GM12878 (cell line): ENCODE results near the gene LNX2. TPM values are rescaled to one million over a fixed set of nuclear protein-coding genes. Genes with fewer than 3 reads are reported as not detected.

ENCODE experiments used
- ATAC-seq: fragments of 200-7000 bp; cut with Tn5 transposase; 3 replicates; pipeline ENCODE4 v1.9.1; 2020; ENCODE audit warnings: mild to moderate bottlenecking, moderate library complexity
- BruUV-seq: library from RNA; stranded (reverse); fragments of 400-500 nt; replicated peaks from 2 replicates; lab custom pipeline; 2021; lab: Mats Ljungman, UMichigan
- CTCF ChIA-PET: fragments of 300-600 bp; sonication (Branson Sonifier 250); formaldehyde crosslinking; extraction: SDS; loops from one replicate; lab custom pipeline; 2021; ENCODE audit warnings: inconsistent platforms; lab: Yijun Ruan, JAX
- POLR2A ChIA-PET: fragments of 350-600 bp; formaldehyde crosslinking; extraction: SDS; loops from one replicate; lab custom pipeline; 2021; ENCODE audit warnings: inconsistent platforms; lab: Charles Lee
- RAD21 ChIA-PET: fragments of 300-600 bp; sonication (Branson Sonifier 250); formaldehyde crosslinking; loops from one replicate; lab custom pipeline; 2023; ENCODE audit warnings: antibody characterized with exemption; ENCODE audit not compliant: unreplicated experiment; lab: Charles Lee
- SMC1A ChIA-PET: fragments of 300-600 bp; sonication (Branson Sonifier 250); formaldehyde crosslinking; loops from one replicate; lab custom pipeline; 2023; ENCODE audit not compliant: unreplicated experiment, uncharacterized antibody; lab: Charles Lee
- DNase-seq: peaks from one replicate; pipeline ENCODE4 v3.0.0-alpha.2; 2011; ENCODE audit warnings: low read depth, low spot score
- FAIRE-seq: peaks from 3 replicates; lab custom pipeline; 2011; peaks lifted over from hg19 to GRCh38; lab: Jason Lieb, UNC
- H2AFZ ChIP-seq: 2 replicates; pipeline ENCODE4 v1.6.0; 2011; ENCODE audit warnings: low read depth, low read length, control low read depth; ENCODE audit not compliant: control insufficient read depth
- H3K27ac ChIP-seq: 2 replicates; pipeline ENCODE4 v1.5.1; 2011; ENCODE audit warnings: control low read depth; ENCODE audit not compliant: control insufficient read depth, insufficient read depth
- H3K27me3 ChIP-seq, 2 experiments: replicated peaks in 1 of 2; 2 replicates each; pipeline versions ENCODE4 v1.6.0 to v1.6.1; 2011; ENCODE audit warnings: low read length in 1 of 2; ENCODE audit not compliant: control insufficient read depth in 2 of 2, insufficient read depth in 2 of 2
- H3K36me3 ChIP-seq, 2 experiments: 2 replicates each; pipeline ENCODE4 v1.5.1; 2011; ENCODE audit warnings: low read length in 1 of 2; ENCODE audit not compliant: control insufficient read depth in 2 of 2, insufficient read depth in 2 of 2
- H3K4me1 ChIP-seq: 2 replicates; pipeline ENCODE4 v1.6.1; 2011; ENCODE audit warnings: mild to moderate bottlenecking, low read length, moderate library complexity, mixed read lengths; ENCODE audit not compliant: control insufficient read depth, insufficient read depth
- H3K4me2 ChIP-seq: 2 replicates; pipeline ENCODE4 v1.6.0; 2011; ENCODE audit warnings: control low read depth; ENCODE audit not compliant: control insufficient read depth, insufficient read depth
- H3K4me3 ChIP-seq: fragments of 200-600 bp; sonication (generic); 2 replicates; pipeline ENCODE4 v1.5.1; 2016
- H3K79me2 ChIP-seq: 2 replicates; pipeline ENCODE4 v1.6.0; 2011; ENCODE audit warnings: low read length; ENCODE audit not compliant: control insufficient read depth, insufficient read depth
- H3K9ac ChIP-seq: 2 replicates; pipeline ENCODE4 v1.8.0; 2011; ENCODE audit warnings: low read length, control low read depth, mixed read lengths; ENCODE audit not compliant: control insufficient read depth, insufficient read depth
- H3K9me3 ChIP-seq: replicated peaks from 3 replicates; pipeline ENCODE4 v1.5.1; 2011; ENCODE audit warnings: mild to moderate bottlenecking, low read length; ENCODE audit not compliant: control insufficient read depth, insufficient read depth
- H4K20me1 ChIP-seq: 2 replicates; pipeline ENCODE4 v1.6.0; 2011; ENCODE audit not compliant: control insufficient read depth, insufficient read depth
- MTA2 ChIP-seq: fragments of 450-650 bp; IDR thresholded peaks from 2 replicates; pipeline ENCODE4 v1.6.1; 2016; ENCODE audit warnings: low read depth, mild to moderate bottlenecking, moderate library complexity
- NR2C1 ChIP-seq: fragments of 450-650 bp; IDR thresholded peaks from 2 replicates; pipeline ENCODE4 v1.6.1; 2017; ENCODE audit warnings: antibody characterized with exemption, mild to moderate bottlenecking, moderate library complexity
- PBX3 ChIP-seq: IDR thresholded peaks from 2 replicates; pipeline ENCODE4 v1.6.1; 2011; ENCODE audit warnings: mild to moderate bottlenecking, low read depth, low read length, moderate library complexity; ENCODE audit not compliant: insufficient replicate concordance
- REST ChIP-seq: IDR thresholded peaks from 2 replicates; pipeline ENCODE4 v1.6.1; 2012; ENCODE audit warnings: mild to moderate bottlenecking, low read depth, low read length
- RFX5 ChIP-seq: IDR thresholded peaks from 2 replicates; pipeline ENCODE4 v1.6.1; 2011; ENCODE audit warnings: low read depth, low read length, improper control_type of control experiment
- SRF ChIP-seq, 2 experiments: IDR thresholded peaks; 2 replicates each; pipeline ENCODE4 v1.6.1; 2011; ENCODE audit warnings: low read depth in 2 of 2, low read length in 2 of 2, mild to moderate bottlenecking in 1 of 2, moderate library complexity in 1 of 2
- WRNIP1 ChIP-seq: IDR thresholded peaks from 2 replicates; pipeline ENCODE4 v1.6.1; 2011; ENCODE audit warnings: low read depth, low read length, improper control_type of control experiment, borderline replicate concordance
- YY1 ChIP-seq: IDR thresholded peaks from 2 replicates; pipeline ENCODE4 v1.6.1; 2011; ENCODE audit warnings: low read depth, mild to moderate bottlenecking, low read length
- WGBS: methylation state at CpG from one replicate; pipeline ENCODE4 v1.1.6; 2016; ENCODE audit warnings: low lambda C conversion rate; ENCODE audit not compliant: insufficient replicate concordance, insufficient coverage; ENCODE audit errors: missing lambda C conversion rate; 5-methylcytosine and 5-hydroxymethylcytosine counted together
- in situ Hi-C: fragments of 300-500 bp; cut with MboI; formaldehyde crosslinking; loops from 9 replicates; pipeline ENCODE4 v1.14.3; 2018; ENCODE audit warnings: mixed read lengths
- intact Hi-C: fragments of 100-400 bp; cut with micrococcal nuclease; formaldehyde crosslinking; loops from one replicate; pipeline ENCODE4 v1.14.2; 2022; ENCODE audit not compliant: unreplicated experiment
- polyA plus RNA-seq, 11 experiments: library from polyadenylated mRNA; depleted of rRNA in 4 of 11; unstranded in 6 of 11; stranded (reverse) in 5 of 11; fragments of >200 nt; fragmentation: Nextera tagmentation in 4 of 11; fragmentation: Illumina TruSeq in 1 of 11; extraction: Ambion mirVana in 4 of 11; extraction: Trizol in 1 of 11; gene quantifications; 1 replicate in 1 of 11; 2 replicates in 10 of 11; pipeline versions ENCODE4 v1.2.1 to v1.2.3, GENCODE V29; 2011 to 2016; ENCODE audit warnings: inconsistent platforms in 2 of 11, missing spikeins in 2 of 11, low read depth in 1 of 11
- total RNA-seq, 4 experiments: library from RNA; depleted of rRNA in 3 of 4; stranded (reverse); fragments of >200 nt in 3 of 4; fragmentation: Illumina TruSeq in 1 of 4; extraction: Trizol in 1 of 4; gene quantifications; 2 replicates each; pipeline versions ENCODE4 v1.2.1 to v1.2.3, GENCODE V29; 2013 to 2021
- TF ChIP-seq, protein P1 (sequence below): fragments of 450-650 bp; formaldehyde crosslinking; IDR thresholded peaks from 2 replicates; pipeline ENCODE4 v1.4.0; 2020; ENCODE audit warnings: mild to moderate bottlenecking, moderate library complexity

LNX2 gene
- total and polyA plus RNA-seq, 10 of the 15 experiments (the other 5 are each of a cell fraction or from before 2014, with no cell fraction given) = 1.3 to 7.7 (median 4.4) TPM

- intact Hi-C loops = no loop called here
- Histone ChIP-seq H3K9ac (no peak overlapping the region), H3K4me3 (no peak overlapping the region), H3K27me3 (no peaks in the 10 kb centered on the region), H2AFZ (no peak overlapping the region), H4K20me1 (no peaks in the 10 kb centered on the region), H3K4me2 (no peak overlapping the region), H3K4me1 (no peaks in the 10 kb centered on the region), H3K9me3 (no peaks in the 10 kb centered on the region), H3K27ac (no peak overlapping the region), H3K36me3 (peaks cover 0 to 17% of the 10 kb centered on the region in 2 experiments), H3K79me2 (no peaks in the 10 kb centered on the region)
- ChIA-PET CTCF (interaction anchor here (1.6 kb wide), 1 partner anchor 163 kb away, joined by 4 read pairs; no protein-coding TSS in a partner anchor), POLR2A (interaction anchor here (1.1 kb wide), 1 partner anchor 14 kb away, joined by 3 read pairs; no protein-coding TSS in a partner anchor), SMC1A (interaction anchor here (0.6 kb wide), 1 partner anchor 31 kb away, joined by 3 read pairs; no protein-coding TSS in a partner anchor), RAD21 (no interaction called here)
- FAIRE-seq (no peak), DNase-seq (no peak), ATAC-seq (no peak)
- in situ Hi-C loops = no loop called here
- no TSS peak for BruUV-seq
- WGBS = 97% methylated on average over 8 of the region's 8 CpGs
- TF ChIP-seq REST (no peak), PBX3 (no peak), SRF (IDR thresholded peaks at IDR 0.05; ENCODE audit: low read depth in 2 of 2, low read length in 2 of 2) (no peak), WRNIP1 (no peak), YY1 (no peak), MTA2 (no peak), RFX5 (no peak), NR2C1 (no peak)
- TF ChIP-seq, protein P1, sequence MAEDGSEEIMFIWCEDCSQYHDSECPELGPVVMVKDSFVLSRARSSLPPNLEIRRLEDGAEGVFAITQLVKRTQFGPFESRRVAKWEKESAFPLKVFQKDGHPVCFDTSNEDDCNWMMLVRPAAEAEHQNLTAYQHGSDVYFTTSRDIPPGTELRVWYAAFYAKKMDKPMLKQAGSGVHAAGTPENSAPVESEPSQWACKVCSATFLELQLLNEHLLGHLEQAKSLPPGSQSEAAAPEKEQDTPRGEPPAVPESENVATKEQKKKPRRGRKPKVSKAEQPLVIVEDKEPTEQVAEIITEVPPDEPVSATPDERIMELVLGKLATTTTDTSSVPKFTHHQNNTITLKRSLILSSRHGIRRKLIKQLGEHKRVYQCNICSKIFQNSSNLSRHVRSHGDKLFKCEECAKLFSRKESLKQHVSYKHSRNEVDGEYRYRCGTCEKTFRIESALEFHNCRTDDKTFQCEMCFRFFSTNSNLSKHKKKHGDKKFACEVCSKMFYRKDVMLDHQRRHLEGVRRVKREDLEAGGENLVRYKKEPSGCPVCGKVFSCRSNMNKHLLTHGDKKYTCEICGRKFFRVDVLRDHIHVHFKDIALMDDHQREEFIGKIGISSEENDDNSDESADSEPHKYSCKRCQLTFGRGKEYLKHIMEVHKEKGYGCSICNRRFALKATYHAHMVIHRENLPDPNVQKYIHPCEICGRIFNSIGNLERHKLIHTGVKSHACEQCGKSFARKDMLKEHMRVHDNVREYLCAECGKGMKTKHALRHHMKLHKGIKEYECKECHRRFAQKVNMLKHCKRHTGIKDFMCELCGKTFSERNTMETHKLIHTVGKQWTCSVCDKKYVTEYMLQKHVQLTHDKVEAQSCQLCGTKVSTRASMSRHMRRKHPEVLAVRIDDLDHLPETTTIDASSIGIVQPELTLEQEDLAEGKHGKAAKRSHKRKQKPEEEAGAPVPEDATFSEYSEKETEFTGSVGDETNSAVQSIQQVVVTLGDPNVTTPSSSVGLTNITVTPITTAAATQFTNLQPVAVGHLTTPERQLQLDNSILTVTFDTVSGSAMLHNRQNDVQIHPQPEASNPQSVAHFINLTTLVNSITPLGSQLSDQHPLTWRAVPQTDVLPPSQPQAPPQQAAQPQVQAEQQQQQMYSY = no peak
These were observed 43.6 kb upstream of the LNX2 start for GRCh38 chr13:27663947-27664346.
